Measurements from ENCODE around the gene MMP17. TPM values are rescaled to one million over a fixed set of nuclear protein-coding genes. Genes with fewer than 3 reads are reported as not detected.

The MMP17 gene
- total and polyA plus RNA-seq, 8 donors: 2.0 to 5.2 (median 3.3) TPM

GRCh38 chr12:131830335-131830913 is 2.2 kb downstream of the MMP17 start:
- Histone ChIP-seq H3K27ac (peak overlapping the region in 1 of 2 donors; percentile 59), H3K4me3 (peak overlapping the region; percentile 25 to 57), H3K27me3 (peaks cover 41 to 94% of the 10 kb centered on the region in 2 donors), H3K9me3 (no peaks in the 10 kb centered on the region), H3K36me3 (no peaks in the 10 kb centered on the region), H3K4me1 (peaks cover 23 to 48% of the 10 kb centered on the region in 2 donors)
- peak; percentile 51 to 61 for TF ChIP-seq CTCF (IDR thresholded peaks at IDR 0.05)
- intact Hi-C loops (cut with DNase I): no loop called here
- ATAC-seq (peak; percentile 92), DNase-seq (peak in 3 of 4 donors; percentile 77 to 95 (median 81))

- Histone ChIP-seq H3K9me3 (no peaks in the 10 kb centered on the region), H3K4me3 (peak overlapping the region; percentile 25 to 57), H3K27me3 (peaks cover 41 to 94% of the 10 kb centered on the region in 2 donors), H3K4me1 (peaks cover 23 to 48% of the 10 kb centered on the region in 2 donors), H3K27ac (peak overlapping the region in 1 of 2 donors; percentile 59), H3K36me3 (no peaks in the 10 kb centered on the region)
- intact Hi-C loops (cut with DNase I): no loop called here
- ATAC-seq: peak; percentile 21
- peak in 1 of 4 donors; percentile 80 for DNase-seq
- no peak for TF ChIP-seq CTCF (IDR thresholded peaks at IDR 0.05)
Measured at GRCh38 chr12:131830914-131831571, 2.9 kb downstream of the MMP17 start.

- TF ChIP-seq CTCF (IDR thresholded peaks at IDR 0.05): no peak
- DNase-seq (peak in 1 of 4 donors; percentile 77), ATAC-seq (no peak)
- Histone ChIP-seq H3K27ac (peak overlapping the region in 1 of 2 donors; percentile 41), H3K36me3 (no peaks in the 10 kb centered on the region), H3K9me3 (no peaks in the 10 kb centered on the region), H3K4me1 (peaks cover 23 to 48% of the 10 kb centered on the region in 2 donors), H3K4me3 (peak overlapping the region; percentile 25 to 57), H3K27me3 (peaks cover 39 to 89% of the 10 kb centered on the region in 2 donors)
- intact Hi-C loops (cut with DNase I): no loop called here
Measured at GRCh38 chr12:131831635-131832041, 3.4 kb downstream of the MMP17 start.

- TF ChIP-seq CTCF (IDR thresholded peaks at IDR 0.05): no peak
- H3K27ac ChIP-seq: no peak overlapping the region
- DNase-seq: peak in 2 of 4 donors; percentile 68 to 78
- ATAC-seq: no peak
- no peaks in the 10 kb centered on the region for H3K9me3 ChIP-seq
- peaks cover 23 to 44% of the 10 kb centered on the region in 2 donors for H3K4me1 ChIP-seq
- H3K36me3 ChIP-seq: no peaks in the 10 kb centered on the region
- intact Hi-C loops (cut with DNase I): no loop called here
- peak overlapping the region in 1 of 2 donors; percentile 9 for H3K4me3 ChIP-seq
- peaks cover 32 to 88% of the 10 kb centered on the region in 2 donors for H3K27me3 ChIP-seq
Measured at GRCh38 chr12:131832321-131833231, 4.4 kb downstream of the MMP17 start.

Measured in left lung (tissue), 10 donors.